ENCODE measurements around the gene RPL10A.

DNA sequence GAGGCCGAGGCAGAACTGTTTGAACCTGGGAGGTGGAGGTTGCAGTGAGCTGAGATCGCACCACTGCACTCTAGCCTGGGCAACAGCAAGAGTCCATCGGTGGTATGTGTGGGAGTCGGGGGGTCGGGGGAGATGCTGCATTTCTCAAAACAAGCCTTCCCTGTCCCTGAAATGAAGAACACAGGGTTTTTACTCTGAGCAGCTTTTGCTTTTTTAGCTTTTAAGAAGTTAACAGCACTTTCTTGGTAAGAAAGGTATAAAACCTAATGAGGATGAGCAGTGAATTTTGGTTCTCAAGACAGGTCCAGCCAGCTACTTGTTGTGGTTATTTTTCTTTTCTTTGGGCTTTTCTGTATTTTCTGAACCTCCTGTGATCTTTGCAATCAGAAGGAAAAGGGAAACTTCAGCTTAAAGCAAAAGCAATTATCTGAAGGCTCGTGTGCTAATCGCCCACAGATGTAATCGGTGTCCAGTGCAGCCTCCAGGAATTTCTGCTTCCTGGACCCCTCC, 3.7 kb downstream of the RPL10A start:
- TF ChIP-seq, protein P1, sequence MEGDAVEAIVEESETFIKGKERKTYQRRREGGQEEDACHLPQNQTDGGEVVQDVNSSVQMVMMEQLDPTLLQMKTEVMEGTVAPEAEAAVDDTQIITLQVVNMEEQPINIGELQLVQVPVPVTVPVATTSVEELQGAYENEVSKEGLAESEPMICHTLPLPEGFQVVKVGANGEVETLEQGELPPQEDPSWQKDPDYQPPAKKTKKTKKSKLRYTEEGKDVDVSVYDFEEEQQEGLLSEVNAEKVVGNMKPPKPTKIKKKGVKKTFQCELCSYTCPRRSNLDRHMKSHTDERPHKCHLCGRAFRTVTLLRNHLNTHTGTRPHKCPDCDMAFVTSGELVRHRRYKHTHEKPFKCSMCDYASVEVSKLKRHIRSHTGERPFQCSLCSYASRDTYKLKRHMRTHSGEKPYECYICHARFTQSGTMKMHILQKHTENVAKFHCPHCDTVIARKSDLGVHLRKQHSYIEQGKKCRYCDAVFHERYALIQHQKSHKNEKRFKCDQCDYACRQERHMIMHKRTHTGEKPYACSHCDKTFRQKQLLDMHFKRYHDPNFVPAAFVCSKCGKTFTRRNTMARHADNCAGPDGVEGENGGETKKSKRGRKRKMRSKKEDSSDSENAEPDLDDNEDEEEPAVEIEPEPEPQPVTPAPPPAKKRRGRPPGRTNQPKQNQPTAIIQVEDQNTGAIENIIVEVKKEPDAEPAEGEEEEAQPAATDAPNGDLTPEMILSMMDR (IDR thresholded peaks at IDR 0.05 in 8 of 11, conservative IDR thresholded peaks at IDR 0.05 in 3 of 11), result no peak
- no peak for TF ChIP-seq POLR2A (IDR thresholded peaks at IDR 0.05)
- TF ChIP-seq POLR2AphosphoS5 (IDR thresholded peaks at IDR 0.05), result no peak

Data from spleen (tissue), 7 donors.